Spleen (tissue), 7 donors: ENCODE data around the gene LRP1B.

Source experiments
- POLR2A ChIP-seq, 3 donors: fragments of 450-650 bp; IDR thresholded peaks; one replicate each; pipeline ENCODE4 v1.5.1; 2017; ENCODE audit warnings: antibody characterized with exemption in 3 of 3, mild to moderate bottlenecking in 1 of 3
- TF ChIP-seq, protein P1 (sequence below), 11 experiments: fragments of 200-600 bp in 7 of 11; fragments of 450-650 bp in 4 of 11; sonication (generic) in 4 of 11; IDR thresholded peaks in 8 of 11; conservative IDR thresholded peaks in 3 of 11; 1 replicate in 7 of 11; 2 replicates in 4 of 11; pipeline versions ENCODE4 v1.4.0 to v1.8.0; 2016 to 2021; ENCODE audit warnings: antibody characterized with exemption in 11 of 11, inconsistent platforms in 4 of 11, mild to moderate bottlenecking in 1 of 11
- donor health status: DM: no; HTN: no; CAD: no; lungs with moderate emphysema.
- donor health status: DM: no; HTN: no; CAD: no.
- donor health status: DM: no; HTN: no; CAD: no.

DNA sequence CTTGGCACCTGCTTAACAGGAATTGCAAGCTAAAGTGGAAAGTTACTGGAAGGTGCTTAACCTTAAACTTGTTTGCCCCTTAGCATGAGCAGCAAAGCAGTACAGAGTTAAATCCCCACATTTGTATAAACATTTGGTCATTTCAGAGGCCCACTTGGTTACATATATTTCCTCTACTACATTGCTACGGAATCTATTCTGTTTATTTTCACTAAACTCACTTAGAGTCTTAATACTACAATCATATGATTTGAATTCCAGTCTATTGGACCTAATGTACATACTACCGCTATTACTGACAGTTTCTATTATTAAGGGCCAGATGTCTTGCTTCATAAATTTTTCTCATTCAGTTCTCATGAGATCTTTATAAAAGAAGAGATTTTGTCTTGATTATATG, 1294.0 kb downstream of the LRP1B start:
- no peak for TF ChIP-seq POLR2A (IDR thresholded peaks at IDR 0.05)
- TF ChIP-seq, protein P1, sequence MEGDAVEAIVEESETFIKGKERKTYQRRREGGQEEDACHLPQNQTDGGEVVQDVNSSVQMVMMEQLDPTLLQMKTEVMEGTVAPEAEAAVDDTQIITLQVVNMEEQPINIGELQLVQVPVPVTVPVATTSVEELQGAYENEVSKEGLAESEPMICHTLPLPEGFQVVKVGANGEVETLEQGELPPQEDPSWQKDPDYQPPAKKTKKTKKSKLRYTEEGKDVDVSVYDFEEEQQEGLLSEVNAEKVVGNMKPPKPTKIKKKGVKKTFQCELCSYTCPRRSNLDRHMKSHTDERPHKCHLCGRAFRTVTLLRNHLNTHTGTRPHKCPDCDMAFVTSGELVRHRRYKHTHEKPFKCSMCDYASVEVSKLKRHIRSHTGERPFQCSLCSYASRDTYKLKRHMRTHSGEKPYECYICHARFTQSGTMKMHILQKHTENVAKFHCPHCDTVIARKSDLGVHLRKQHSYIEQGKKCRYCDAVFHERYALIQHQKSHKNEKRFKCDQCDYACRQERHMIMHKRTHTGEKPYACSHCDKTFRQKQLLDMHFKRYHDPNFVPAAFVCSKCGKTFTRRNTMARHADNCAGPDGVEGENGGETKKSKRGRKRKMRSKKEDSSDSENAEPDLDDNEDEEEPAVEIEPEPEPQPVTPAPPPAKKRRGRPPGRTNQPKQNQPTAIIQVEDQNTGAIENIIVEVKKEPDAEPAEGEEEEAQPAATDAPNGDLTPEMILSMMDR (IDR thresholded peaks at IDR 0.05 in 8 of 11, conservative IDR thresholded peaks at IDR 0.05 in 3 of 11) = no peak
